Liver (tissue), 9 donors: ENCODE measurements around the gene FAM227B. TPM values are rescaled to one million over a fixed set of nuclear protein-coding genes. Genes with fewer than 3 reads are reported as not detected.

Experiments used
- DNase-seq: peaks from one replicate; pipeline ENCODE4 v3.0.0-alpha.2; 2017; ENCODE audit warnings: low spot score
- H3K27ac ChIP-seq, 2 donors: one replicate each; pipeline ENCODE4 v1.7.0; 2013; ENCODE audit warnings: inconsistent platforms in 2 of 2, low read length in 2 of 2, control low read depth in 1 of 2, low read depth in 1 of 2, mild to moderate bottlenecking in 1 of 2
- H3K27me3 ChIP-seq, 4 donors: one replicate each; pipeline versions ENCODE4 v1.6.1 to v1.7.0; 2013; ENCODE audit warnings: low read length in 3 of 4, inconsistent platforms in 1 of 4, mild to moderate bottlenecking in 1 of 4, moderate library complexity in 1 of 4; ENCODE audit not compliant: control insufficient read depth in 4 of 4, insufficient read depth in 4 of 4
- H3K36me3 ChIP-seq, 4 donors: one replicate each; pipeline versions ENCODE4 v1.6.1 to v1.7.0; 2013; ENCODE audit warnings: low read length in 3 of 4, mild to moderate bottlenecking in 3 of 4, low read depth in 1 of 4, moderate library complexity in 1 of 4; ENCODE audit not compliant: control insufficient read depth in 4 of 4, insufficient read depth in 3 of 4
- H3K4me1 ChIP-seq, 4 donors: one replicate each; pipeline versions ENCODE4 v1.6.1 to v1.7.0; 2013; ENCODE audit warnings: low read length in 3 of 4, mild to moderate bottlenecking in 3 of 4, moderate library complexity in 1 of 4; ENCODE audit not compliant: control insufficient read depth in 4 of 4, insufficient read depth in 4 of 4
- H3K4me3 ChIP-seq, 3 donors: one replicate each; pipeline versions ENCODE4 v1.6.1 to v1.7.0; 2013; ENCODE audit warnings: low read length in 3 of 3, control low read depth in 1 of 3, low read depth in 1 of 3, mild to moderate bottlenecking in 1 of 3
- H3K9ac ChIP-seq, 2 donors: one replicate each; pipeline ENCODE4 v1.7.0; 2013; ENCODE audit warnings: low read length in 2 of 2, mild to moderate bottlenecking in 2 of 2, moderate library complexity in 2 of 2, control low read depth in 1 of 2, low read depth in 1 of 2
- H3K9me3 ChIP-seq, 4 donors: one replicate each; pipeline versions ENCODE4 v1.6.1 to v1.7.0; 2013; ENCODE audit warnings: low read length in 3 of 4; ENCODE audit not compliant: control insufficient read depth in 4 of 4
- ATF3 ChIP-seq: IDR thresholded peaks from 2 replicates; pipeline ENCODE4 v1.6.1; 2016; ENCODE audit warnings: antibody characterized with exemption
- CTCF ChIP-seq: fragments of 150-350 bp; IDR thresholded peaks from 2 replicates; pipeline ENCODE4 v1.5.1; 2017; ENCODE audit warnings: improper control_type of control experiment, low read depth, low read length; ENCODE audit not compliant: missing input control
- EGR1 ChIP-seq, 2 donors: IDR thresholded peaks; 2 replicates each; pipeline ENCODE4 v1.6.1; 2016 to 2018; ENCODE audit warnings: antibody characterized with exemption in 2 of 2, low read depth in 2 of 2
- FOXA1 ChIP-seq: IDR thresholded peaks from 2 replicates; pipeline ENCODE4 v1.6.1; 2016; ENCODE audit warnings: antibody characterized with exemption
- FOXA2 ChIP-seq: IDR thresholded peaks from 2 replicates; pipeline ENCODE4 v1.6.1; 2016; ENCODE audit warnings: antibody characterized with exemption
- GABPA ChIP-seq, 2 donors: IDR thresholded peaks in 1 of 2; conservative IDR thresholded peaks in 1 of 2; 2 replicates each; pipeline ENCODE4 v1.6.1; 2016; ENCODE audit warnings: antibody characterized with exemption in 2 of 2, mild to moderate bottlenecking in 1 of 2, moderate library complexity in 1 of 2
- HNF4A ChIP-seq, 2 donors: conservative IDR thresholded peaks; 2 replicates each; pipeline ENCODE4 v1.6.1; 2016; ENCODE audit warnings: antibody characterized with exemption in 2 of 2, mild to moderate bottlenecking in 2 of 2
- HNF4G ChIP-seq: IDR thresholded peaks from 2 replicates; pipeline ENCODE4 v1.6.1; 2016; ENCODE audit warnings: antibody characterized with exemption
- JUND ChIP-seq, 2 donors: IDR thresholded peaks; 2 replicates each; pipeline ENCODE4 v1.6.1; 2016; ENCODE audit warnings: antibody characterized with exemption in 2 of 2
- MAX ChIP-seq: IDR thresholded peaks from 2 replicates; pipeline ENCODE4 v1.6.1; 2016; ENCODE audit warnings: antibody characterized with exemption
- NR2F2 ChIP-seq: IDR thresholded peaks from 2 replicates; pipeline ENCODE4 v1.6.1; 2016; ENCODE audit warnings: antibody characterized with exemption
- RAD21 ChIP-seq, 2 donors: IDR thresholded peaks; 2 replicates each; pipeline ENCODE4 v1.6.1; 2016; ENCODE audit warnings: antibody characterized with exemption in 2 of 2, mild to moderate bottlenecking in 2 of 2
- REST ChIP-seq: IDR thresholded peaks from 2 replicates; pipeline ENCODE4 v1.6.1; 2016; ENCODE audit warnings: antibody characterized with exemption, mild to moderate bottlenecking
- RXRA ChIP-seq, 2 donors: IDR thresholded peaks; 2 replicates each; pipeline ENCODE4 v1.6.1; 2017 to 2018; ENCODE audit warnings: antibody characterized with exemption in 2 of 2, mild to moderate bottlenecking in 1 of 2
- SP1 ChIP-seq: IDR thresholded peaks from 2 replicates; pipeline ENCODE4 v1.6.1; 2018; ENCODE audit warnings: antibody characterized with exemption, mild to moderate bottlenecking
- TAF1 ChIP-seq: conservative IDR thresholded peaks from 2 replicates; pipeline ENCODE4 v1.6.1; 2016; ENCODE audit warnings: antibody characterized with exemption, mild to moderate bottlenecking
- YY1 ChIP-seq: IDR thresholded peaks from 2 replicates; pipeline ENCODE4 v1.6.1; 2016; ENCODE audit warnings: antibody characterized with exemption, mild to moderate bottlenecking
- ZBTB33 ChIP-seq: IDR thresholded peaks from 2 replicates; pipeline ENCODE4 v1.6.1; 2016; ENCODE audit warnings: antibody characterized with exemption
- WGBS: extraction: QIAGEN DNeasy Blood & Tissue Kit; methylation state at CpG from one replicate; pipeline ENCODE4 v1.1.7; 2013; 5-methylcytosine and 5-hydroxymethylcytosine counted together
- polyA plus RNA-seq, 2 donors: library from polyadenylated mRNA; stranded (reverse) in 1 of 2; unstranded in 1 of 2; fragments of 200-250 nt in 1 of 2; fragments of >200 nt in 1 of 2; fragmentation: Nextera tagmentation in 1 of 2; extraction: Ambion mirVana in 1 of 2; gene quantifications; one replicate each; pipeline versions ENCODE4 v1.2.1 to v1.2.3, GENCODE V29; 2013 to 2015
- total RNA-seq, 2 donors: library from RNA; depleted of rRNA; stranded (reverse); fragments of >200 nt; gene quantifications; one replicate each; pipeline ENCODE4 v1.2.3, GENCODE V29; 2014
- donor health status: healthy.
- donor health status: healthy.
- donor health status: healthy.
- donor health status: healthy.
- donor health status: healthy.

Gene FAM227B
- total and polyA plus RNA-seq, 4 donors: 1.3 to 5.1 (median 3.8) TPM

- TF ChIP-seq REST (no peak), NR2F2 (no peak), ATF3 (no peak), GABPA (IDR thresholded peaks at IDR 0.05 in 1 of 2, conservative IDR thresholded peaks at IDR 0.05 in 1 of 2) (no peak), SP1 (no peak), JUND (IDR thresholded peaks at IDR 0.05) (no peak), RAD21 (IDR thresholded peaks at IDR 0.05) (no peak), FOXA2 (no peak)
These were observed 201.8 kb downstream of the FAM227B start (continued) for GRCh38 chr15:49418811-49419210.

- no peak overlapping the region for H3K27ac ChIP-seq
- H3K4me3 ChIP-seq: no peak overlapping the region
- TF ChIP-seq TAF1 (no peak), REST (no peak), RXRA (IDR thresholded peaks at IDR 0.05) (no peak), FOXA1 (no peak), FOXA2 (no peak), HNF4A (conservative IDR thresholded peaks at IDR 0.05) (no peak), HNF4G (no peak), NR2F2 (no peak), CTCF (no peak), GABPA (IDR thresholded peaks at IDR 0.05 in 1 of 2, conservative IDR thresholded peaks at IDR 0.05 in 1 of 2) (no peak), ATF3 (no peak), MAX (no peak), YY1 (no peak), SP1 (no peak), JUND (IDR thresholded peaks at IDR 0.05) (no peak), ZBTB33 (no peak), EGR1 (IDR thresholded peaks at IDR 0.05; ENCODE audit: low read depth in 2 of 2) (no peak), RAD21 (IDR thresholded peaks at IDR 0.05) (no peak)
- no peaks in the 10 kb centered on the region for H3K9me3 ChIP-seq
- H3K27me3 ChIP-seq: no peaks in the 10 kb centered on the region
- WGBS: 88% methylated on average over 1 of the region's 1 CpG
- peaks cover 0 to 1% (median 0%) of the 10 kb centered on the region in 4 donors for H3K4me1 ChIP-seq
- no peak overlapping the region for H3K9ac ChIP-seq
- DNase-seq: no peak
- H3K36me3 ChIP-seq: no peaks in the 10 kb centered on the region
These were observed 205.0 kb downstream of the FAM227B start for GRCh38 chr15:49415638-49416037.
